AML-193 (cell line): ENCODE data around the gene BCO1.

Experiments used
- DNase-seq, 2 experiments: peaks; one replicate each; lab custom pipeline; 2025; lab: John Stamatoyannopoulos, UW

The BCO1 gene

DNA sequence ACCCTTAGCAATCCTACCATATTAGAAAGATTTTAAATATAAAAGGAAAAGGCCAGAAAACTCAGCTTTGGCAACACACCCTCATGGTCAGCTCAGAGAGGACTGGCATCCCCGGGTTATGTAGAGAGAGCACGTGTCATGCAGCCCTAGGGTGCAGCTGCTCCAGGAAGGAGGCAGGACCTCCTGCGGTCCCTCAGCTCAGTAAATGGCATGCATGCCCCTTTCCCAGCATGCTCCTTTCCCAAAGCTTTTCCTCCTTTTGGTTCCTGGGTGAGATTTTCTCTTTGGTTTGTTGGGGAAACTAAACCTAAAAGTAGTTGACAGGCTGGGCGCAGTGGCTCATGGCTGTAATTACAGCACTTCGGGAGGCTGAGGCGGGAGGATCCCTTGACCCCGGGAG lies 80.2 kb downstream of the BCO1 start:
- no peak for DNase-seq

DNA sequence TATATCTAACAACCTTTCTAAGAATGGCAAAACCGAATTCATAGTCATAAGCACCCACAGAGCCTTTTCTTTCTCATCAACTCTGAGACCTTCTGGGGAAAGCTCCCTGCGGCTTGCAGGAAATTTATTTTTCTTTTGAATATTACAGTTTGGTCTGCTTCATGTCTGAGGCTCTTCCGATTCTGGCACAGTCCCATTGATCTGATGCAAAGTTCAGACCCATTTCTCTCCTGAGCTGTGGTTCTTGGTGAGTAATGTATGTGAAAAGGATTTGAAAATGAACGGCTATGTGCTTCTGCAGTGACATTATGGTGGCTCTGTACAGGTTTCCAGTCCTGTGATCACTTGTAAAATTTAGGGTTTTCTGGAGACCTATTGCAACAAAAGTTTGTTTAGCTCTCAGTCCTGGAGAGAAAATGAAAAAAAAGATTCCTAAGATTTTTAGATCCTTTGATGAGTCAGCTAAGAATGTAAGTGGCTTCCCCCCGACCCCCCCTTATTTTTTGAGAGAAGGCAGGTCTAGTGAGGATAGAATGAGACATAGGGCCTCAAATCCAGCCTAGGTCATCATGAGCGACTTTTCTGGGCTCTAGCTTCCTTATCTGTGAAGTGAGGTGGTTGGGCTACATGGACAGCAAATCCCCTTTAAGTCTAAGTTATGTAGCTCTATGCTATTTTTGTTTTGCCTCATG lies 80.9 kb downstream of the BCO1 start:
- DNase-seq: no peak

DNA sequence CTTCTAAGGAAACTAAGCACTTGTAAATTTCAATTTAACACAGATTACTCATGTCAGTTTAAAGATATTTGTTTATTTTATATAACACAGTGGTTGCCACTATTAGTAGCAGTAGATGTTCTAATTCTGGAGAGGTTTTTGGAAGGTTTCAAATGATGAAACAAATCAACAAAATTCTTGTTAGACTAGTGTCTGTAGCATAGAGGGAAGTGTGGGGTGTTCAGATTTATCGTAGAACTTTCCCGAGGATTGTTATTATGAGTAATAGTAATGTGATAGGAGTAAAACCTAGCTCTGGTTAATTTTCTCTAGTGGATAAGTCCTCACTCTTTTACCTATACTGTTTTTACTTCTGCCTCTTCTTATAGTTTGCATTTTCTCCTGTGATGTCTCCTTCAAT lies 82.5 kb downstream of the BCO1 start:
- DNase-seq: no peak

DNA sequence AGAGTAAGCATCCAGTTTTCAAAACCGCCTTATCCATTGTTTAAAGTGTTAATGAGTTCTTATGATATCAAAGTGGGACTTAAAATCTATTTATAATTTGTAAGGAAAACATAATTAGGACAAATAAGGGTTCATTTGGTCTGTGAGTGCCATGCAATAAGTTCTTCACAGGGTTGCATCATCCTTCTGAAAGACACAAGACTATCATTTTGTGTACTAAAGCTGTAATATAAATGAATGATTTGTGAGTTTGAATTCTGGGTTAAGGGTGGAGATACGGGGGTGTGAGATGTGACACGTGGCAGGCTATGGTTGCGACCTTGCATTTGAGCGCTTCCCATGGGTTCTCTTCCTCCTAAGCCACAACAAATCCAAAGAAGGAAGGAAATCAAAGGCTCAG lies 83.0 kb downstream of the BCO1 start:
- no peak for DNase-seq

DNA sequence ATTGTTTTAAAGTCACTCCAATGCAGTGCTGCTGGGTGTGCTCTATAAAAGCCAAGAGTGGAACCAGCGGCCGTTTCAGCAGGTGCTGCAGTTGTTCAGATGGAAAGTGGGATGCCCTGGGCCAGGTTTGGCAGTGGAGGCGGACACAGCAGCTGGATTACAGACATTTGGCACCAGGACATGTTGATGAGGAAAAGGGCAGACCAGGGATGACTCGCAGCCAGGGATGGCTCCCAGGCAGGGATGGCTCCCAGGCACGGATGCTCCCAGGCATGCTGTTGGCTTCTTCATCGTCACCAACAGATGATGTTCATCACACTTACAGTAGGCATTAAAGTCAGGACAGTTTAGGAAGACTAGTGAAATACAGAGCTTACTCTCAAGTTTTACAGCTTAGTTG lies 86.3 kb downstream of the BCO1 start:
- no peak for DNase-seq

DNA sequence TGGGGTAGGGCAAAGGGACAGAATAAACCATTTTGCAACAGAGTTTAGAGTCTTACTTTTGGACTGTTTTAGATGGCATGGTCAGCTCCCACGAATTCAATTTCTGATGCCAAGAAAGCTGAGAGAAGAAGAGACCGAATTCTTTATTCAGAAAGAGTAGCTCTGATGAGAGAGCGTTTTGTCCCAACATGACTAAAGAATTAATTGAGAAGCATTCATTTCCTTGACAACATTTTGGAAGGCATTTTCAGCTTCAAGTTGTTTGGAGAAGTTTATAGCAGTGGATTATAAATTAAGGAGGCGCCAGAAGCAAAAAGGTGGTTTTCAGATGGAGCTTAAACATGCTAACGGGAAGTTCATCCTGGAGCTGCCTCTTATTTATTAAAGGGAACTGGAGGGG lies 88.5 kb downstream of the BCO1 start:
- no peak for DNase-seq

DNA sequence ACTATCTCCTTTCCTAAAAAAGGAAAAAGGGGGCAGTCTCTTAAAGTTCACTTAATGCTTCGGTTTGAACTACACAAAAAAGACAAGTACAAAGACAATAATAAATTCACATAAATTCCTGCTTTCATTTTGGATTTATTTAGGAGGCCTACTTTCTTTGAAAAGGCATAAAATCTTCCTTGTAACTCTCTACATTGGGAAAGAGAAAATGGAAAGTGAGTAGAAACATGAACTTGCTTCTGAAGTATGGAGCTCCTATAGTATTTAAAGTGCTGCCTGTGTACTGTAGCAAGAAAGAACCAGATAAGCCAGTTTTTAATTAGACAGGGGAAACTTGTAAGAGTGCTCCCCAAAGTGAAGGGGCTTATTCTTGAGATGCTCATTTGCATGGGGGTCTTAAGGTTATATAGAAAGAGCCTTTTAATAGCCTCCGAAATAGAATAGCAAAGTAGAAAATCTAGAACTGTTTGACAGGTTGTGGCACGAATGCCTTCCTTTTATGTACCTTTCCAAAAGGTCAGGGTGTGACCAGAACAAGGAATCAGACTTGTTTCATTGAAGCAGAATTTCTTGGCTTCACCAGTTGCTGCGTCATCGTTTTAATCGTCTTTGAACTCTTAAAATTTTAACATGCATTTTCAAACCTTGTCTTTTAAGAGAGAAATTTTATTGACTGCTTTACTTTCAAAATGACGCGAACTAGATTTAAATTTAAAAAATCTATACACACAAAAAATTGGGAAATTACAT lies 89.1 kb downstream of the BCO1 start:
- DNase-seq: no peak

DNA sequence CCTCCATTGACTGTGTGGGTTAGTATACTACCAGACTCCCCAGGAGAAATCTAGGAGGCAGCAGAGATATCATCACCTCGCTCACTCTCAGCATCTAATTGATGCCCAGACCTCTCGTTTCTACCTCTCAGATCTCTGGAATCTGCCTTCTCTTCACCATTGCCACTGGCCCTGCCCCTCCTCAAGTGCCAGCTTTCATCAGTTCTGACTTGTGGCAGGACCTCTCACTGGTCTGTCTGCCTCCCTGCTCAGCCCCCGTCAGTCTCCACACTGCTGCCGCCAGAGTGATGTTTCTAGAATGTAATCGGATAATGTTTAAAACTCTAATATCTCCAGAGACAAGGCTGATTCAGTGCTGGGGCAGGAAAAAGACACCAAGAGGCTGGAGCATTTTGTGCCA lies 91.5 kb downstream of the BCO1 start:
- DNase-seq: no peak

DNA sequence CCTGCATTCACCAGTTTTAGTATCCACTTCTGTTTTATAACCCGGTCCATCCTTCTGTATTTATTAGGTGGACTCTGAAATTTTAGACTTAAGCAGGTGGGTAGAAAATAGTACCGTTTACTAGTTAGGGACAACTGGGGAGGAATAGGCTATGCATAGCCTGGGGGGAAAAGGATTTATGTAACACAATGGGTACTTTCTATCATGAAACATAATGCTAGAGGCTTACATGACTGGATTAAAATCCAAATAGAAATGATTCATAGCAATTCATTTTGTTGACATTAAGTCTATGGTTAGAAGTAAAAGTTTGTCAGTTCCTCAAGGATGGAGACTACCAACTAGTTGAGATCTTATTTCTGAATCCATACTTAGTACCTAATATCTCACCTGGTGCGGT lies 94.9 kb downstream of the BCO1 start:
- no peak for DNase-seq

DNA sequence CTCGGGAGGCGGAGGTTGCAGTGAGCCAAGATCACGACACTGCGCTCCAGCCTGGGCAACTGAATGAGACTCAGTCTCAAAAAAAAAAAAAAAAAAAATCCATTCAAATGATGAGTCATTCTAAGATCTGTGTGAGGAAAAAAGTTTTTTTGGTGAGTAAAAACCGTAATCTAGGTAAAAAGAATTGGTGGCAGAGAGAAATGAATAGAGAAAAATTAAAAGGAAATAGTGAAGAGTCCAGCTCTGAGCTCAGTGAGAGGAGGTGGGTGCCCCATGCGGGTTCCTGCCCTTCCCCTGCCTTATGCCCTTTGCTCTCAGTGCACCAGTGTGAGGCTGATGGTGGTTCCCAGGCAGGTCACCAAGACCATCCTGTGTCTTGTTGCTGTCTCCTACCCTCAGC lies 97.2 kb downstream of the BCO1 start:
- no peak for DNase-seq

DNA sequence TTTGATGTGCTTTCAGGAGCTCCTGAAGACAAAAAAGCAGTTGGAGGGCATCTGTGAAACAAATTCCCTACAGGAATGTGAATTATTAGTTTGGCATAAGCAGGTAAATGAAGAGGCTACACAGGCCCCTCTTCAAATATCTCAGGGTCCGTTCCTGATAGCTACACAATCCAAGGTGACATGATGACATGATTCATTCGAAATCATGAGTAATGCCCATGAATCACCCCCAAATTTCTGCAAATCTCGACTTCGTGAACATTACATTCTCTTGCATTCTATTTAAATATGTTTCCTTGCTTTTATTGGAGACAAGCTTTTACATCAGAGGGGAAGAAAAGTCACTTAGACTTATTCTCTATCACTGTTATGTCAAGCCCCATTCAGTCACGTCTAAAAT lies 98.6 kb downstream of the BCO1 start:
- no peak for DNase-seq
